Hypothalamus (tissue), 51 donors: ENCODE measurements around the gene ZNF850.
"Not testable (repeated sequence)": the region's sequence is repeated elsewhere in the genome, so short reads cannot be mapped to it uniquely, and the experiment has no call there.

ENCODE experiments used
- DNase-seq, 51 donors: peaks; one replicate each; lab custom pipeline; 2025; lab: John Stamatoyannopoulos, UW

ZNF850 gene

DNA sequence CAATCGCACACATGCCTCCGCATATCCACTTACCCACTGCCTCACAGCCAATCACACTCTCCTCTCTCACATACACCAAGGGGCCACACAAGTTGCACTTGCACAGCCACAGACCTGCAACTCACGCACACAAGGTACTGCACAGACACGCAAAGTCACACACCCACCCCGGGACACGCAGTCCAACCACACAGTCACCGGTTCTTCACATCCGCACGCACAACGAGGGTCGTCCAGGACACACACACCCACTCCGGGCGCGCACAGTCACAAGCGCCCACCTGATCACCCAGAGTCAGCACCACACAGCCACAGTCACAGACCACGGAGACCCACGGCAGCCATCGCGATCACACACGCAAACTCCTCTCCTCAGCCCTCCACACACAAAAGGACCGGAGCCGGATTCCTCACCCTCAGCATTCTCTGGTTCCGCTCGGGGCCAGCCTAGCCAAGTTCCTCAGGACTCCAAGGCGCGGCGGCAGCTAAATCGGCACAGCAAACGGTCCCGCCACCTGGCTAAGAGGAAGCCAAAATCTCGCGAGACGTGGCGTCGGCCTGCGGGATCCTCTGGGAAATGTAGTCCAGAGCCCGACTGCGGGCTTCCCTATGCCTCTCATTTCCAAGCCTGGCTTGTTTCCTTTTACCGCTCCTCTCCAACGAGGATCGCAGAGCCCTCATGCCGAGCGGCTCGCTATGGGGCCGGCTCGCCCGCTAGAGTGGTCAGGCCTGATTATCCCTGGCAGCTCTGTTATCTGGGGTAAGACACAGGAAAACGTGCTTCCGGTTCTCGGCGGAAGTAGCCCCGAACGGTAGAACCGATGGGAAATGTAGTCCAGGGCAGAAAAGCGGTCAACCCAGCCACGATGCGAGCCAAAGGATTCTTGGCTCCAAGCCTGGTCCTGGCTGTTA is at the start of gene ZNF850:
ZNF850 (minus strand) TSS at position 497 of the 912 bp plus-strand sequence. CDS start 10,201 bp downstream, outside the sequence.
- peak; percentile 50 to 99 (median 94) for DNase-seq

DNA sequence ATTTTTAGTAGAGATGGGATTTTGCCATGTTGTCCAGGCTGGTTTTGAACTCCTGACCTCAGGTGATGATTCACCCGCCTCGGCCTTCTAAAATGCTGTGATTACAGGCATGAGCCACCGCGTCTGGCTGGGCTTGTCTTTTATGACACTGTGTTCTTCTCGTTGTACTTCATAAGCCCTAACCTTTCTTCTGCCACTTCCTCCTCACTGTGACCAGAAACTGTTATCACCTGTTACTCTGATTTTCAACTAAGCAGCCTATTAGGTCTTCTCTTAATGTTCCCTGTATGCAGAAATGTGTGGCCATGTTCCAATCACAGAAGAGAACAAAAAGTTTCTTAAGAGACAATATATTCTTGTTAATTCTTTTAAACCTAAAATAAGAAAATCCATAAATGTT is 49.2 kb upstream of the ZNF850 start:
- no peak for DNase-seq

DNA sequence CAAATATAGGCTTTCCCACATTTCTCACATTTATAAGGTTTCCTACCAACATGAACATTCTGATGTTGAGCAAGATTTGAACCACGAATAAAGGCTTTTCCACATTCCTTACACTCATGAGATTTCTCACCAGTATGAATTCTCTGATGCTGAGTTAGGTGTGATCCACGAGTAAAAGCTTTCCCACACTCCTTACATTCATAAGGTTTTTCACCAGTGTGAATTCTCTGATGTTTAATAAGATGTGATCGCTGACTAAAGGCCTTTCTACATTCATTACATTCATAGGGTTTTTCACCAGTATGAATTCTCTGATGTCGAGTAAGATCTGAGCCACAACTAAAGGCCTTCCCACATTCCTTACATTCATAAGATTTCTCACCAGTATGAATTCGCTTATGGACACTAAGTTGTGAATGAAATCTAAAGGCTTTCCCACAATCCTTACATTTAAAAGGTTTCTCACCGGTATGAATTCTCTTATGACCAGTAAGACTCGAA is 46.6 kb upstream of the ZNF850 start:
- no peak for DNase-seq

DNA sequence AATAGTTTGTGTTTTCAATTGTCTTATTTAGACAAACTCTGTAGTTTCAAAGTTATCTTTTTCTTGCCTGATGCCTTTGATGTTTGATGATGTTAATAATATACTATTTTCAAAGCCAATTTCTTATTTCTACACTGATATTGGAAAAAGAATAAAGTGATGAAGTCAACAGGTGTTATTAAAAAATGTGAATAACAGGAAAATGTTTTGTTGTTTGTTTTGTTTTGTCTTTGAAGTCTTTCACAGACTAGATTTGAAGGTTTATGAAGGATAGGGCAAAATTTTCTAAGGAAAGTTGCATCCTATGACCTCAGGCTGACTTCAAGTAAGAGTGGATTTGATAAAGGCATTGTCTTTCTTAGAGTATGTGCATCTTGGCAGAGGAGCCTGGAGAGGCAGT is 34.4 kb upstream of the ZNF850 start:
- DNase-seq, result no peak

DNA sequence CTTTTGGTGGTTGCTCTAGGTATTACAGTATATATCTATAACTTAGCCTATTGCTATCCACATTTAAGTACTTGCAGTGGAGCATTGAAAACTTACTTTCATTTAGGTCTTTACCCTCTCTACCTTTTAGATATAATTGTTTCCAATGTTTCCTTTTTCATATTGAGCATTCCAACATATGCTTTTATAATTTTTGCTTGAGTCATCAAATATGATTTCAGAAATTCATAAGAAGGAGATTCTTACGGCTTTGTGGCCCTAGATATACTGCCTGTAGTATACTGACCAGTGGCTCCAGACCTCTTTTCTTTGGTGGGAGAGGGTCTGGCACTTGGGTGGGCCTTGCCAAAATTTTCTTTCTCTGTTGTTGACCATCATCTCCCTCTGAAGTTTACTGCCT is 32.8 kb upstream of the ZNF850 start:
- no peak for DNase-seq

DNA sequence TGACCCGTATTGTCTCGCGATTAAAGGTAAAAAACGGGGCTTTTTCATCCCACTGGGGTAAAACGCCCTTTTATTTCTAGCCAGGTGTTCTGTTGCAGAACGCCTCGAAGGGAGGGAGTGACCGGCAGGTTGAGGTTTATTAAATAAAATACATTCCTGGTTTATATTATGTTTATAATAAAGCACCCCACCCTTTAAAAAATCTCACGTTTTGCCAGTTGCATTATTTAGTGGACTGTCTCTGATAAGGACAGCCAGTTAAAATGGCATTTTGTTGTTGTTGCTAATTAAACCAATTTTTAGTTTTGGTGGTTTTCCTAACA is 25.1 kb upstream of the ZNF850 start:
- DNase-seq, result no peak

DNA sequence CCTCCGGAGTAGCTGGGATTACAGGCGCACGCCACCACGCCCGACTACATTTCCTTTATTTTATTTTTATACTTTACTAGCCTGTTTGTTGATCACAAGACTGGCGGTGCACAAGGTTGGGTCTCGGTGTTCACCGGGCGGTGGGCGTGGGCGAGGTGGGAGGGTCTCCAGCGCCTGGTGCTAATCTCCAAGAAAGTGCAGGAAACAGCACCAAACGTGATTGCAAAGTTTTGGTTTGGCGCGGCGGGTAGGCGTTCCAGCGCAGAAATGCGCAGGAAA is 24.0 kb upstream of the ZNF850 start:
- peak in 1 of 51 donors; percentile 5 for DNase-seq

DNA sequence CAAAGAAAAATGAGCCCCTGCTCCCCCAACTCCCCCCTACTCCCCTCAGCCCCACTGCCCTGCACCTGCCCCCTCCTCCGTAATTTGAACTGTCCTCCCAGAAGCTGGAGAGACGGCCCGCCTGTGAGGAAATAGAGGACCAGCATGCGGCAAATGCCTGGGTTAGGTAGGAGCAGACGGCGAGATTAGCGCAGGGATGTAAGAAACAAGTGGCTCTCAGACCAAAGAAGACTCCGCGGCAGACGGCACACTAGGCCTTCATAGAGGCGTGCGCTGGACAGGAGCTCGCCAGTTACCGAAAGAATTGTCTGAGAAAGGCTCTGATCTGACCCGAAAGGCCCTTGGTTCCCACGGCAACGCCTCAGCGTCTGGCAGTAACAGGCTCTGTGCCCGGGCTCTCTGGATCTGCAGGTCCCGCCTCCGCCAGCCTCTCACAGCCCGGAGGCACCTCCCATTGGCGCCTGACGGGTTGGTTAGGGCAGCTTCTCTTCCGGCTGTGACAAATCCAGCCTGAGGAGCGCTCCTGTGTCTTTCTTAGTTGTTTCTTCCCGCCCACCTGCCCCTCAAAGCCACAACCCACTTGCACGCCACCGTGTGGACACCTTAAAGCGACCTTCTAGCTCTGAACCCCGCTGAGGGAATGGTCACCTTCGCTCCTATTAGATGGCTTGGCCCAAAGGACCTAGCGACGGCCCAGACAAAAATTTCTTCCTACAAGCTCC is 19.0 kb upstream of the ZNF850 start:
- DNase-seq, result peak in 23 of 51 donors; percentile 2 to 56 (median 23)

DNA sequence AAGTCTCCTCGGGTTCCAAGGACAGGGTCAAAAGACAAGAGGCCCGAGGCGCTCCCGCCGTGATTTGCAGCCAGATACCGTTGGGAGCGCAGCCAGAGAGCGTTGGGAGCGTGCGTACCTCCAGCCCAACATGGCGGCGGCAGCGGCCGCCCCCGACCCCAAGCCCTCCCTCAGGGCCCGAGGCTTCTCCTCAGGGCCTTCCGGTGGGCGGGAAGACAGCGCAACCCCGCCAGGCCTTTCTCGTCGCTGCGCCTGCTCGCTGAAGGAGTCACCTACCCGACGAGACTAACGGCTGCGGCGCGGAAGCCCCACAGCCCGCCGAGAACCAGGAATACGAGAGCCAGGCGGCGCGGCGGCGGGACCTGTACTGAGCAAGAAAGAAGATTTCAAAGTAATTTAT is 3.2 kb upstream of the ZNF850 start:
- DNase-seq, result peak in 29 of 51 donors; percentile 0 to 66 (median 28)

DNA sequence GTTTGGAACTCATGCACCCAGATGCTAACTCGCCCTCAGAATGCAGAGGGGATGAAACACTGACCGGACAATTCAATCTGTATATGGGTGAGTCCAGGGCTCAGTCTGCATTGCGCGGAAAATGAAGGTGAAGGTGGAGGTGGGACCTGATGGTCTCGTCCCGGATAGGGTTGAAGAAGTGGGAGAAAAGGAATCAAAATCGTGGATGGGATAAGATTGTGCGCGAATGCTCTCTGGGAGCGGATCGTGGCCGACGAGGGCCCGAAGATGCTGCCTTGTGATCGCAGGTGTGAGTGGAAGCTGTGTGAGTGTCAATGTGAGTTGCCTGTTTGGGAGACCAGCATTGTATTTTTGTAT is 594 bp upstream of the ZNF850 start:
- no peak for DNase-seq

DNA sequence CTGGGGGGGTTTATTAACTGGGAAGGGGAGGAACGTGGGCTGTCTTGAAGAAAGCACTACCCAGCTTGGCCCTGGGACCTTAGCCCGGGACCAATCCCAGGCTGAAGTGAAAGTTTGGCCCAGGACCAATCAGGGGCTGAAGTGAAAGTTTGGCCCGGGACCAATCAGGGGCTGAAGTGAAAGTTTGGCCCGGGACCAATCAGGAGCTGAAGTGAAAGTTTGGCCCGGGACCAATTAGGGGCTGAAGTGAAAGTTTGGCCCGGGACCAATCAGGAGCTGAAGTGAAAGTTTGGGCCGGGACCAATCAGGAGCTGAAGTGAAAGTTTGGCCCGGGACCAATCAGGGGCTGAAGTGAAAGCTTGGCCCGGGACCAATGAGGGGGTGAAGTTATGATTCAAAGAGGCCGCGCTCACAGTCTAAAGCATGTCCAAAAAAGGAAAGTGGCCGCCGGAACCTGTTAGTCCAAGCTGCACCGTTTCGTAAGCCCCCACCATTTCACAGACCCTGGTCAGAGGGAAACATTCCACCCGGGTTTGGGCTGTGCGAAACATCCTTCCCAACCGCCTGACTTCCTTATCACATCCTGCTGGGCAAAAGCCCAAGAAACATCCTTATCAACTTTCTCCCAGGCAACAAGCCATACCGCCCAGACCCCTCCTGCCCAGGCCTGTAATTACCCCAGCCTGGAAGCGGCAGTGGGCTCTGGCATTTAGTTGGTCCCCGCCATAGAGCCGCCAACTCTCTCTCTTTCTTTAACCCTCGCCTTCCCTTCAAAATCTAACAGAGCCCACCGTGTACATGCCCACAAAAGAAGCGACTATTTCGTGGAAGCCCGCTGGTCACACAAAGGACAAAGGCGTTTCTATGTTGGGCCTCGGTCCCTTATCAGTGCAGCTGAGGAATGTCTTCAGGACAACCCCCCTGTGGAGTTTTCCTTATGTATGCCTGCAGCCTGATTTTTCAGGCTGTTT is 1.1 kb downstream of the ZNF850 start:
- peak in 28 of 51 donors; percentile 0 to 50 (median 22) for DNase-seq

DNA sequence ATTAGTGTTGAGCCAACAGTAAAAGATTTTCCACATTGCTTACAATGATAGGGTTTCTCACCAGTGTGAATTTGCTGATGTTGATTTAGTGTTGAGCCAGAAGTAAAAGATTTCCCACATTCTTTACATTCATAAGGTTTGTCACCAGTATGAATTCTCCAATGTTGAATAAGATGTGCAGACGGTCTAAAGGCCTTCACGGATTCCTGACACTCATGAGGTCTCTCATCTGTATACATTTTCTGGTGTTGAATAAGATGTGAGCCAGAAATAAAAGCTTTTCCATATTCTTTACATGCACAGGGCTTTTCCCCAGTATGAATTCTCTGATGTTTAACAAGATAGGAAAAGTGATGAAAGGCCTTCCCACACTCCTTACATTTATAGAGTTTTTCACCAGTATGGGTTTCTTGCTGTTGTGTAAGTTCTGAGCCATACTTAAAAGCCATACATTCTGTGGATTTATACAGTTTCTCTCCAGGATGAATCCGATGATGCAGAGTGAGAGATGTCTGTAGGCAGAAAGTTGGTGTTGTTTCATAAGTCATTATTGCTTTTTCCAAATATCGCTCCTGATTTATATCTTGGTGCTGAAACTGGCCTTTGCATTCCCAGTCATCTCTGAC is 22.4 kb downstream of the ZNF850 start:
- DNase-seq, result no peak

DNA sequence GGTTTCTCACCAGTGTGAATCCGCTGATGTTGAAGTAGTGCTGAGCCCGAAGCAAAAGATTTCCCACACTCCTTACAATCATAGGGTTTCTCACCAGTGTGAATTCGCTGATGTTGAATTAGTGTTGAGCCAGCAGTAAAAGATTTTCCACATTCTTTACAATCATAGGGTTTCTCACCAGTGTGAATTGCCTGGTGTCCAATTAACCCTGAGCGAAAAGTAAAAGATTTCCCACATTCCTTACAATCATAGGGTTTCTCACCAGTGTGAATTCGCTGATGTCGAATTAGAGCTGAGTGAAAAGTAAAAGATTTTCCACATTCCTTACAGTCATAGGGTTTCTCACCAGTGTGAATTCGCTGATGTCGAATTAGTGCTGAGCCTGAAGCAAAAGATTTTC is 23.0 kb downstream of the ZNF850 start:
- DNase-seq, result not testable (repeated sequence)

DNA sequence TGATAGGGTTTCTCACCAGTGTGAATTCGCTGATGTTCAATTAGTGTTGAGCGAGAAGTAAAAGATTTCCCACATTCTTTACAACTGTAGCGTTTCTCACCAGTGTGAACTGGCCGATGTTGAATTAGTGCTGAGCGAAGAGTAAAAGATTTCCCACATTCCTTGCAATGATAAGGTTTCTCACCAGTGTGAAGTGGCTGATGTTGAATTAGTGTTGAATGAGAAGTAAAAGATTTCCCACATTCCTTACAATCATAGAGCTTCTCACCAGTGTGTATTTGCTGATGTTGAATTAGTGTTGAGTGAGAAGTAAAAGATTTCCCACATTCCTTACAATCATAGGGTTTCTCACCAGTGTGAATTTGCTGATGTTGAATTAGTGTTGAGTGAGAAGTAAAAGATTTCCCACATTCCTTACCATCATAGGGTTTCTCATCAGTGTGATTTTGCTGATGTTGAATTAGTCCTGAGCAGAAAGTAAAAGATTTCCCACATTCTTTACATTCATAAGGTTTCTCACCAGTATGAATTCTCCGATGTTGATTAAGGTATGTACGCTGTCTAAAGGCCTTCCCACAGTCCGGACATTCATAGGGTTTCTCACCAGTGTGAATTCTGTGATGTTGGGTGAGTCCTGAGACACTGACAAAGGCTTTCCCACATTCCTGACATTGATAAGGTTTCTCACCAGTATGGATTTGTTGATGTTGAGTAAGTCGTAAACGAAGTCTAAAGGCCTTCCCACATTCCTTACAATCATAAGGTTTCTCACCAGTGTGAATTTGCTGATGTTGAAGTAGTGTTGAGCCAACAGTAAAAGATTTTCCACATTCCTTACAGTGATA is 24.0 kb downstream of the ZNF850 start:
- no peak for DNase-seq

DNA sequence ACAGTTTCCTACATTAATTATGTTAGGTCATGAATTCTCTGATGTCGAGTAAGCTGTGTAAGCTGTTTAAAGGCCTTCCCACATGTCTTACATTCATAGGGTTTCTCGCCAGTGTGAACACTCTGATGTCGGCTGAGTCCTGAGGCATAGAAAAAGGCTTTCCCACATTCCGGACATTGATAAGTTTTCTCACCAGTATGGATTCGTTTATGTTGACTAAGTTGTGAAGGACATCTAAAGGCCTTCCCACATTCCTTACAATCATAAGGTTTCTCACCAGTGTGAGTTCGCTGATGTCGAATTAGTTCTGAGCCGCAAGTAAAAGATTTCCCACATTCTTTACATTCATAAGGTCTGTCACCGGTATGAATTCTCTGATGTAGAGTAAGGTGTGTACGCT is 24.9 kb downstream of the ZNF850 start:
- no peak for DNase-seq

DNA sequence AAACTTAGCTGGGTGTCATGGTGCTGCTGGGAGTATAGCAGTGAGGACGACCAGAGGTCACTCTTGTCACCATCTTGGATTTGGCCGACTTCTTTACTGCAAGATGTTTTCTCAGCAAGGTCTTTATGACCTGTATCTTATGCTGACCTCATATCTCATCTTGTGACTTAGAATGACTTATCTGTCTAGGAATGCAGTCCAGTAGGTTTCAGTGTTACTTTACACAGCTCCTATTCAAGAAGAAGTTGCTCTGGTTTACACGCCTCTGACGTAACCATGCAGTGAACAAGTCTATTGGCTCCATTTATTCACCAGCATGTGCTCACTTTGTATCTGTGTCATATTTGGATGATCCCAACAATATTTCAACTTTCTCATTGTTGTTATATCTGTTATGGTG is 26.7 kb downstream of the ZNF850 start:
- no peak for DNase-seq

DNA sequence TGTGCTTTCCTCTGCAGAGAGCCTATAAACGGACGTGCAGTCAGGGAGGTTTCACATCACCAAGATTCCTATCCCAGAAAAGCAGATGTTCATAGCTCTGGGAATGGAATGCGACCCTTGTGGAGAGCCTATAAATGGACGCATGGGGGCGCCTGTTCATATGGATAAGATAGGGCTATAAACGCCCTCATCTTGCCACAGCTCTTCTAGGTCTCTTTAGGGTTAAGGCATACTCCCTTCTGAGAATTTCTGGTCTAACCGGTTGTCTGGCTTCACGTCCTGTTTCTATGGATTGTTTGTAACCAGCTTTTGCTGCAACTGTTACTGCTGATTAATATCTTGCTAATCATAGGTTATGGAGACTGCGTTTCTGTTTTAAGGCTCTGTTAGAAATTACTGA is 36.4 kb downstream of the ZNF850 start:
- DNase-seq, result not testable (repeated sequence)

DNA sequence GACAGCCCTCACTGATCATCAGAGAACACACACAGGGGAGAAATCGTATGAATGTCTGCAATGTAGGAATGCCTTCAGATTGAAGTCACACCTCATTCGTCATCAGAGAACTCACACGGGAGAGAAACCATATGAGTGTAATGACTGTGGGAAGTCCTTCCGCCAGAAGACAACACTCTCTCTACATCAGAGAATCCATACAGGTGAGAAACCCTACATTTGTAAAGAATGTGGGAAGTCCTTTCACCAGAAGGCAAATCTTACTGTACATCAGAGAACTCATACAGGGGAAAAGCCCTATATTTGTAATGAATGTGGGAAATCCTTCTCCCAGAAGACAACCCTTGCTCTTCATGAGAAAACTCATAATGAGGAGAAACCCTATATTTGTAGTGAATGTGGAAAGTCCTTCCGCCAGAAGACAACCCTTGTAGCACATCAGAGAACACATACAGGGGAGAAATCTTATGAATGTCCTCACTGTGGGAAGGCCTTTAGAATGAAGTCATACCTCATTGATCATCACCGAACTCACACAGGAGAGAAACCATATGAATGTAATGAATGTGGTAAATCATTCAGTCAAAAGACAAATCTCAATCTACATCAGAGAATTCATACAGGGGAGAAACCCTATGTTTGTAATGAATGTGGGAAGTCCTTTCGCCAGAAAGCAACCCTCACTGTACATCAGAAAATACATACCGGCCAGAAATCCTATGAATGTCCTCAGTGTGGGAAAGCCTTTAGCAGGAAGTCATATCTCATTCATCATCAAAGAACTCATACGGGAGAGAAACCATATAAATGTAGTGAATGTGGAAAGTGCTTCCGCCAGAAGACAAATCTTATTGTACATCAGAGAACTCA is 52.7 kb downstream of the ZNF850 start:
- no peak for DNase-seq

DNA sequence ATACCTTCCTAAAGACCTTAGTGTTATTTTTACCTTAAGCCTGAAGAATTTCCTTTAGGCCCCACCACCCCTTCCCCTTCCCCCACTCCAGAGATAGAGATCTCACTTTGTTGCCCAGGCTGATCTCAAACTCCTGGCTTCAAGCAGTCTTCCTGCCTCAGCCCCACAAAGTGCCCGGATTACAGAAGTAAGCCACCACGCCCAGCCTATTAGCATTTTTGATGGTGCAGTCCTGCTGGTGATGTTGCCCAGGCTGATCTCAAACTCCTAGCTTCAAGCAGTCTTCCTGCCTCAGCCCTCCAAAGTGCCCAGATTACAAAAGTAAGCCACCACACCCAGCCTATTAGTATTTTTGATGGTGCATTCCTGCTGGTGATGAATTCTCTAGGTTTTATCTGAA is 63.2 kb downstream of the ZNF850 start:
- DNase-seq, result no peak
